ENCODE data around the gene CAMK2G. TPM values are rescaled to one million over a fixed set of nuclear protein-coding genes. Genes with fewer than 3 reads are reported as not detected.
A peak's percentile ranks its signal among the peaks of the same experiment; 100 is the strongest.

Gene CAMK2G
- total RNA-seq, 2 experiments from 2014 or later: 34.4 to 38.4 TPM

DNA sequence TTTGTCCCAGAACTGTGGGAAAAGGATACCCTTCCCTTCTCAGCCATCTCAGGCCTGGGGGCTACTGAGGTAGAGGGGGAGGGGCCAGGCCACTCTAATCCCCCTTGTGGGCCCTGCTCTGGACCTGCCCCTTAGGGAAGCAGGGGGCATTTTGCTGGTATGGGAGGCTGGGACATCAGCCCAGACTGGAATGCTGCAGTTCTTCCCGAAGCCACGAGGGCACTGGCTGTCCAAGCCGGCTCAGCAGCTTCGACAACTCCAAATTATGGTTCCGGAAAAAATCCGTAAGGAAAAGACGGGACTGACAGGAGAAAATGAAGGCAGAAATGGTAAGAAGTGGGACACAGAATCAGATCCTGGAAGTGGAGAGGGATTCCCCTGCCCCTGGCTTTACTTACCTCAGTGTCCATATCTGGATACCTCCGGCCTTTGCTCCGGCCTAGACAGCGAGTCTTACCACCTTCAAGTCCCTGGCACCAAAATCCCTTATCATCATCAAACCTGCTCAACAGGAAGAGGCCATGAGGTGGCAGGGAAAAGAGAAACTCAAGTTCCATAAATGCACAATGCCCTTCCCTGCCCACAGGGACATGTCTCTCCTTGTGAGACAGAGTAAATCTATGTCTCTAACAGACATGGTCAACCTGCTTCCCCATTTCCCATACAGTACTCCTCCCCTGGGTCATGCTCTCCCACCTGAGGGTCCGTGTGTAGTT is 71.9 kb downstream of the CAMK2G start:
- Mint-ChIP-seq H3K9me3 (no peaks in the 10 kb centered on the region), H3K36me3 (ENCODE audit: low read depth) (peaks cover 90% of the 10 kb centered on the region), H3K27me3 (no peaks in the 10 kb centered on the region), H3K27ac (no peak overlapping the region), H3K4me3 (no peak overlapping the region), H3K4me1 (ENCODE audit: low read depth) (peaks cover 20% of the 10 kb centered on the region)
- no peaks in the 10 kb centered on the region for H3K9me3 ChIP-seq (ENCODE audit: control insufficient read depth in 1 of 2, insufficient read depth in 1 of 2, low read length in 2 of 2)
- no peak overlapping the region for H3K4me3 ChIP-seq (ENCODE audit: low read length)
- H3K27ac ChIP-seq (ENCODE audit: low read depth in 1 of 2, low read length in 2 of 2): no peak overlapping the region
- ATAC-seq (ENCODE audit: poor library complexity) (no peak), DNase-seq (no peak)
- ChIA-PET POLR2A (no interaction called here), CTCF (no interaction called here)
- peaks cover 23% of the 10 kb centered on the region for H3K4me1 ChIP-seq (ENCODE audit: insufficient read depth, low read length)
- peaks cover 93% of the 10 kb centered on the region for H3K36me3 ChIP-seq (ENCODE audit: insufficient read depth, low read length)
- no peaks in the 10 kb centered on the region for H3K27me3 ChIP-seq (ENCODE audit: control insufficient read depth in 1 of 2, insufficient read depth in 2 of 2, low read length in 2 of 2)
- intact Hi-C loops (cut with DNase I, micrococcal nuclease): no loop called here
- TF ChIP-seq, protein P1, sequence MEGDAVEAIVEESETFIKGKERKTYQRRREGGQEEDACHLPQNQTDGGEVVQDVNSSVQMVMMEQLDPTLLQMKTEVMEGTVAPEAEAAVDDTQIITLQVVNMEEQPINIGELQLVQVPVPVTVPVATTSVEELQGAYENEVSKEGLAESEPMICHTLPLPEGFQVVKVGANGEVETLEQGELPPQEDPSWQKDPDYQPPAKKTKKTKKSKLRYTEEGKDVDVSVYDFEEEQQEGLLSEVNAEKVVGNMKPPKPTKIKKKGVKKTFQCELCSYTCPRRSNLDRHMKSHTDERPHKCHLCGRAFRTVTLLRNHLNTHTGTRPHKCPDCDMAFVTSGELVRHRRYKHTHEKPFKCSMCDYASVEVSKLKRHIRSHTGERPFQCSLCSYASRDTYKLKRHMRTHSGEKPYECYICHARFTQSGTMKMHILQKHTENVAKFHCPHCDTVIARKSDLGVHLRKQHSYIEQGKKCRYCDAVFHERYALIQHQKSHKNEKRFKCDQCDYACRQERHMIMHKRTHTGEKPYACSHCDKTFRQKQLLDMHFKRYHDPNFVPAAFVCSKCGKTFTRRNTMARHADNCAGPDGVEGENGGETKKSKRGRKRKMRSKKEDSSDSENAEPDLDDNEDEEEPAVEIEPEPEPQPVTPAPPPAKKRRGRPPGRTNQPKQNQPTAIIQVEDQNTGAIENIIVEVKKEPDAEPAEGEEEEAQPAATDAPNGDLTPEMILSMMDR (IDR thresholded peaks at IDR 0.05): no peak

DNA sequence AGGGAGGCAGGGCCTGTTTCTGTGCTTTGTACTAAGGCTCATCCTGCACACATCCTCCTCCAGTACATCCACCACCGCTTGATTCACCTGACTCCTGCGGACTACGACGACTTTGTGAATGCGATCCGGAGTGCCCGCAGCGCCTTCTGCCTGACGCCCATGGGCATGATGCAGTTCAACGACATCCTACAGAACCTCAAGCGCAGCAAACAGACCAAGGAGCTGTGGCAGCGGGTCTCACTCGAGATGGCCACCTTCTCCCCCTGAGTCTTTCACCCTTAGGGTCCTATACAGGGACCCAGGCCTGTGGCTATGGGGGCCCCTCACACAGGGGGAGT is 73.1 kb downstream of the CAMK2G start:
- TF ChIP-seq, protein P1 (IDR thresholded peaks at IDR 0.05): no peak
- Mint-ChIP-seq H3K9me3 (no peaks in the 10 kb centered on the region), H3K4me1 (ENCODE audit: low read depth) (peaks cover 8% of the 10 kb centered on the region), H3K4me3 (no peak overlapping the region), H3K36me3 (ENCODE audit: low read depth) (peaks cover 87% of the 10 kb centered on the region), H3K27me3 (no peaks in the 10 kb centered on the region), H3K27ac (no peak overlapping the region)
- Histone ChIP-seq H3K4me1 (ENCODE audit: insufficient read depth, low read length) (peaks cover 11% of the 10 kb centered on the region), H3K36me3 (ENCODE audit: insufficient read depth, low read length) (peaks cover 93% of the 10 kb centered on the region), H3K27me3 (ENCODE audit: control insufficient read depth in 1 of 2, insufficient read depth in 2 of 2, low read length in 2 of 2) (no peaks in the 10 kb centered on the region), H3K27ac (ENCODE audit: low read depth in 1 of 2, low read length in 2 of 2) (no peak overlapping the region), H3K4me3 (ENCODE audit: low read length) (no peak overlapping the region), H3K9me3 (ENCODE audit: control insufficient read depth in 1 of 2, insufficient read depth in 1 of 2, low read length in 2 of 2) (no peaks in the 10 kb centered on the region)
- ChIA-PET POLR2A (interaction anchor here (0.8 to 3.8 kb wide), 3 partner anchors 8 to 30 kb away, joined by 3 to 20 read pairs (median 3); partner anchors contain the start of gene CHCHD1), CTCF (no interaction called here)
- ATAC-seq (ENCODE audit: poor library complexity) (no peak), DNase-seq (no peak)
- intact Hi-C loops (cut with DNase I, micrococcal nuclease): no loop called here

DNA sequence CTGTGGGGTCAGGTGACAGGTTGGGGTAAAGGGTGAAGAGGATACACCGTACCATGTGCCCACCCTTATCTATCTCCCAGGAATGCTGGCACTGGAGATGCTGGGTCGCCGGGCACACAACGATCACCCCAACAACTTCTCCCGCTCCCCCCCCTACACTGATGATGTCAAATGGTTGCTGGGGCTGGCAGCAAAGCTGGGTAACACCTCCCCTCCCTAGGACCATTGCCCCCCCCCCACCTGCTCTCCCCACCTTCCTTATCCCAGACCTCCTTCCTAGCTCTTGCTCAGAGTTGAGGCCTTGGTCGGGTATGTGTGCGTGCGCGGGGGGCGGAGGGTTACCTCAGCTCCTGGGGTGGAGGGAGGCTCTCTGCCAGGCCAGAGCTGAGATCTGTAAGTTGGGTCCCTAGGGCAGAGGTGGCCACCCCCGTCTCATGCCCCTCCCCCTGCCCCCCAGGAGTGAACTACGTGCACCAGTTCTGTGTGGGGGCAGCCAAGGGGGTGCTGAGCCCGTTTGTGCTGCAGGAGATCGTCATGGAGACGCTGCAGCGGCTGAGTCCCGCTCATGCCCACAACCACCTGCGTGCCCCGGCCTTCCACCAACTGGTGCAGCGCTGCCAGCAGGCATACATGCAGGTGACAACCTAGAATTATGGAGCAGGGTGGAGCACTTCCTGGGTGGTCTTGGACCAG is 73.6 kb downstream of the CAMK2G start:
- TF ChIP-seq, protein P1 (IDR thresholded peaks at IDR 0.05): no peak
- POLR2A ChIA-PET: interaction anchor here (0.8 to 3.8 kb wide), 3 partner anchors 9 to 29 kb away, joined by 3 to 20 read pairs (median 3); partner anchors contain the start of gene CHCHD1
- peaks cover 86% of the 10 kb centered on the region for H3K36me3 Mint-ChIP-seq (ENCODE audit: low read depth)
- Histone ChIP-seq H3K9me3 (ENCODE audit: control insufficient read depth in 1 of 2, insufficient read depth in 1 of 2, low read length in 2 of 2) (no peaks in the 10 kb centered on the region), H3K27me3 (ENCODE audit: control insufficient read depth in 1 of 2, insufficient read depth in 2 of 2, low read length in 2 of 2) (no peaks in the 10 kb centered on the region), H3K4me3 (ENCODE audit: low read length) (no peak overlapping the region), H3K4me1 (ENCODE audit: insufficient read depth, low read length) (peaks cover 9% of the 10 kb centered on the region), H3K36me3 (ENCODE audit: insufficient read depth, low read length) (peaks cover 91% of the 10 kb centered on the region), H3K27ac (ENCODE audit: low read depth in 1 of 2, low read length in 2 of 2) (no peak overlapping the region)
- intact Hi-C loops (cut with DNase I, micrococcal nuclease): no loop called here
- no peaks in the 10 kb centered on the region for H3K27me3 Mint-ChIP-seq
- peak overlapping the region; percentile 62 for H3K27ac Mint-ChIP-seq
- DNase-seq: no peak
- peak; percentile 17 for ATAC-seq (ENCODE audit: poor library complexity)
- H3K4me1 Mint-ChIP-seq (ENCODE audit: low read depth): peaks cover 3% of the 10 kb centered on the region
- H3K4me3 Mint-ChIP-seq: no peak overlapping the region
- CTCF ChIA-PET: no interaction called here
- no peaks in the 10 kb centered on the region for H3K9me3 Mint-ChIP-seq

Measured in CD4-positive, alpha-beta T cell (primary cell).